Measurements from ENCODE around the gene HTR2A. TPM values are rescaled to one million over a fixed set of nuclear protein-coding genes. Genes with fewer than 3 reads are reported as not detected.

The HTR2A gene
- polyA plus RNA-seq, 1 of the 3 experiments (the other 2 are of a cell fraction) = 0.33 TPM

GRCh38 chr13:46858776-46859175, 38.1 kb downstream of the HTR2A start:
- ChIA-PET CTCF (interaction anchor here (1.1 kb wide), 1 partner anchor 36 kb away, joined by 3 read pairs; no protein-coding TSS in a partner anchor), POLR2A (no interaction called here)
- H3K4me3 ChIP-seq (ENCODE audit: low read depth in 2 of 2, low read length in 1 of 2) = no peak overlapping the region
- WGBS (ENCODE audit: low lambda C conversion rate) = 44% methylated on average over 3 of the region's 3 CpGs
- no peaks in the 10 kb centered on the region for H3F3A ChIP-seq (replicated peaks; ENCODE audit: insufficient read depth)
- no peaks in the 10 kb centered on the region for H3K9me2 ChIP-seq
- H3K27ac ChIP-seq (ENCODE audit: low read depth in 2 of 2, low read length in 1 of 2) = no peak overlapping the region
- peaks cover 0 to 11% of the 10 kb centered on the region in 2 experiments; a peak in 2 of 4 replicates for H3K4me1 ChIP-seq (ENCODE audit: control insufficient read depth in 1 of 2, insufficient read depth in 2 of 2, low read depth in 1 of 2, low read length in 1 of 2)
- H3K79me2 ChIP-seq (ENCODE audit: insufficient read depth) = no peaks in the 10 kb centered on the region
- no peaks in the 10 kb centered on the region for H3K27me3 ChIP-seq (ENCODE audit: insufficient read depth)
- no peak for DNase-seq
- H3K4me2 ChIP-seq = no peak overlapping the region
- H4K20me1 ChIP-seq (ENCODE audit: insufficient read depth) = no peaks in the 10 kb centered on the region
- TF ChIP-seq EP300 (IDR thresholded peaks at IDR 0.05; ENCODE audit: borderline replicate concordance in 1 of 2, low read depth in 1 of 2, low read length in 1 of 2) (no peak), TAF1 (IDR thresholded peaks at IDR 0.05; ENCODE audit: borderline replicate concordance, low read depth, low read length) (no peak), USF2 (IDR thresholded peaks at IDR 0.05; ENCODE audit: borderline replicate concordance, low read depth, low read length) (no peak), TCF12 (IDR thresholded peaks at IDR 0.05) (no peak), TEAD4 (IDR thresholded peaks at IDR 0.05; ENCODE audit: borderline replicate concordance, insufficient read depth) (no peak), JUND (IDR thresholded peaks at IDR 0.05) (no peak), IRF3 (IDR thresholded peaks at IDR 0.05; ENCODE audit: low read depth, low read length) (no peak), RCOR1 (IDR thresholded peaks at IDR 0.05; ENCODE audit: low read length) (no peak), CHD2 (IDR thresholded peaks at IDR 0.05; ENCODE audit: low read length, partially characterized antibody) (no peak), FOXJ3 (CRISPR knock-in tag; IDR thresholded peaks at IDR 0.05) (no peak), MAX (IDR thresholded peaks at IDR 0.05; ENCODE audit: low read depth) (no peak)
- TF ChIP-seq, protein P1, sequence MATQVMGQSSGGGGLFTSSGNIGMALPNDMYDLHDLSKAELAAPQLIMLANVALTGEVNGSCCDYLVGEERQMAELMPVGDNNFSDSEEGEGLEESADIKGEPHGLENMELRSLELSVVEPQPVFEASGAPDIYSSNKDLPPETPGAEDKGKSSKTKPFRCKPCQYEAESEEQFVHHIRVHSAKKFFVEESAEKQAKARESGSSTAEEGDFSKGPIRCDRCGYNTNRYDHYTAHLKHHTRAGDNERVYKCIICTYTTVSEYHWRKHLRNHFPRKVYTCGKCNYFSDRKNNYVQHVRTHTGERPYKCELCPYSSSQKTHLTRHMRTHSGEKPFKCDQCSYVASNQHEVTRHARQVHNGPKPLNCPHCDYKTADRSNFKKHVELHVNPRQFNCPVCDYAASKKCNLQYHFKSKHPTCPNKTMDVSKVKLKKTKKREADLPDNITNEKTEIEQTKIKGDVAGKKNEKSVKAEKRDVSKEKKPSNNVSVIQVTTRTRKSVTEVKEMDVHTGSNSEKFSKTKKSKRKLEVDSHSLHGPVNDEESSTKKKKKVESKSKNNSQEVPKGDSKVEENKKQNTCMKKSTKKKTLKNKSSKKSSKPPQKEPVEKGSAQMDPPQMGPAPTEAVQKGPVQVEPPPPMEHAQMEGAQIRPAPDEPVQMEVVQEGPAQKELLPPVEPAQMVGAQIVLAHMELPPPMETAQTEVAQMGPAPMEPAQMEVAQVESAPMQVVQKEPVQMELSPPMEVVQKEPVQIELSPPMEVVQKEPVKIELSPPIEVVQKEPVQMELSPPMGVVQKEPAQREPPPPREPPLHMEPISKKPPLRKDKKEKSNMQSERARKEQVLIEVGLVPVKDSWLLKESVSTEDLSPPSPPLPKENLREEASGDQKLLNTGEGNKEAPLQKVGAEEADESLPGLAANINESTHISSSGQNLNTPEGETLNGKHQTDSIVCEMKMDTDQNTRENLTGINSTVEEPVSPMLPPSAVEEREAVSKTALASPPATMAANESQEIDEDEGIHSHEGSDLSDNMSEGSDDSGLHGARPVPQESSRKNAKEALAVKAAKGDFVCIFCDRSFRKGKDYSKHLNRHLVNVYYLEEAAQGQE (IDR thresholded peaks at IDR 0.05; ENCODE audit: low read depth, low read length) = no peak
- H3K36me3 ChIP-seq (replicated peaks in 1 of 2; ENCODE audit: control insufficient read depth in 1 of 2, insufficient read depth in 2 of 2, low read length in 1 of 2) = no peaks in the 10 kb centered on the region
- no peaks in the 10 kb centered on the region for H3K9me3 ChIP-seq
- H2AFZ ChIP-seq (ENCODE audit: low read depth) = no peak overlapping the region
- H3K9ac ChIP-seq = no peak overlapping the region
